Measurements from ENCODE around the gene DPH7.
"Not testable (repeated sequence)": the region's sequence is repeated elsewhere in the genome, so short reads cannot be mapped to it uniquely, and the experiment has no call there.

DPH7 gene

GRCh38 chr9:137520614-137521404, 57.9 kb downstream of the DPH7 start:
- no peak for DNase-seq (ENCODE audit: low spot score)
- no peak for FAIRE-seq

- DNase-seq (ENCODE audit: low spot score) (no peak), FAIRE-seq (no peak)
Observed at GRCh38 chr9:137519553-137519952, 59.2 kb downstream of the DPH7 start.

GRCh38 chr9:137518661-137519459, 59.9 kb downstream of the DPH7 start:
- peak; percentile 57 for DNase-seq (ENCODE audit: low spot score)
- FAIRE-seq = not testable (repeated sequence)

DNA sequence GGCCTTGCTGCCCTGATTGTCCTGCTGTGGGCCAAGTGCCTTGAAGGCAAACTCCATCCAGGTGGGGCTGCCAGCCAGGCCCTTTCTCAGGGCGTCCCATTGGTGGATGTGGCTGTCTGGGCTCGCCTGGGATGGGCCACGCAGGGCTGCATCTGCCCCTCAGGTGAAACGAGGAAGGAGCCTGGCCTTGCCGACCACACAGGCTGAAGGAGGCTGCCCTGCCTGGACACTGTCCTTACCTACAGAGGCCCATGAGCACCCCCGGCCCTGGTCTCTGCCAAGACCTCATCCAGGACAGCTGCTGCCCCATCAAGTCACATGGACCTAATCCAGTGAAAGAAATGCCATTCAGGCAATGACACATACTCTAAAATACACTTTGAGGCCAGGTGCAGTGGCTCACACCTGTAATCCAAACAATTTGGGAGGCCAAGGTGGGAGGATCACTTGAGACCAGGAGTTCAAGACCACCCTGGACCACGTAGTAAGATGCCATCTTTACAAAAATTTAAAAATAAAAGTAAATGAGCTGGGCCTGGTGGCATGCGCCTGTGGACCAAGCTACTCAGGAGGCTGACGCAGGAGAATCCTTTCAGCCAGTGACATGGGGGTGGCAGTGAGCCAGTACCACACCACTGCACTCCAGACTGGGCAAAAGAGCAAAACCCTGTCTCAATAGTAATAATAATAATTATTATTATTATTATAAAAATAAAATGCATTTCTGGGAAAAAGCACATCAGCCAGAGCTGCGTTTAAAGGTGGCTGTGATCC, 62.4 kb downstream of the DPH7 start:
- FAIRE-seq (no peak), DNase-seq (ENCODE audit: low spot score) (no peak)

GRCh38 chr9:137515338-137515724, 63.4 kb downstream of the DPH7 start:
- DNase-seq (ENCODE audit: low spot score) (no peak), FAIRE-seq (no peak)

DNA sequence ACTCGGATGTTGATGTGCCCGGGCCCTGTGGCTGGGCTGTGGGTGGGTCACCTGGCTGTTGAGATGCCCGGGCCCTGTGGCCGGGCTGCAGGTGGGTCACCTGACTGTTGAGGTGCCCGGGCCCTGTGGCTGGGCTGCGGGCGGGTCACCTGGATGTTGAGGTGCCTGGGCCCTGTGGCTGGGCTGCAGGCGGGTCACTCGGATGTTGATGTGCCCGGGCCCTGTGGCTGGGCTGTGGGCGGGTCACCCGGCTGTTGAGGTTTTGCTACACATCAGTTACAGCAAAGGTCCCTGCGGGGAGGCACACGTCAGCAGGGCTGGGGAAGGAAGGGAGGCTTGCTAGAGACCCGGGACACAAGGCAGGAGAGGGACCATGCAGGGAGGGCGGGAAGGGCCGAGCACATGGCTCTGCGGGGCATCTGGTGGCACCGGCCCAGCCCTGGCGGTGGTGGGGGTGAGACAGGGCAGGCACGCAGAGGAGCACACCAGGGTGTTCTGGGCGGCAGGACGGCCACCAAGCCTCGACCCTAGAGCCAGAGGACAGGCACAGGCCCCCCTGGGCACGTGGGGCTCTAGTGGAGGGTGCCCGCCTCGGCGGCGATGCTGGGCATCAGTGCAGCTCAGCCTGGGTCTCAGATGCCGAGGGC, 63.9 kb downstream of the DPH7 start:
- DNase-seq (ENCODE audit: low spot score) (no peak), FAIRE-seq (no peak)

- FAIRE-seq; DNase-seq (ENCODE audit: low spot score): not testable (repeated sequence)
Observed at GRCh38 chr9:137513801-137514570, 64.7 kb downstream of the DPH7 start.

DNA sequence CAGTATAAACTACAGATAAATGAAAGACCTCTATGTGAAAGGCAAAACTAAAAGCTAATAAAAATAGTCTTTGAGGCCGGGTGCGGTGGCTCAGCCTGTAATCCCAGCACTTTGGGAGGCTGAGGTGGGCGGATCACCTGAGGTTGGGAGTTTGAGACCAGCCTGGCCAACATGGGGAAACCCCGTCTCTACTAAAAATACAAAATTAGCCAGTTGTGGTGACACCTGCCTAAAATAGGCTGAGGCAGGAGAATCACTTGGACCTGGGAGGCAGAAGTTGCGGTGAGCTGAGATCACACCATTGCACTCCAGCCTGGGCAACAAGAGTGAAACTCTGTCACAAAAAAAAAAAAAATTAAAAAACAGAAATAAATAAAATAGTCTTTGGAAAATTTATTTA, 65.6 kb downstream of the DPH7 start:
- not testable (repeated sequence) for DNase-seq (ENCODE audit: low spot score); FAIRE-seq

GRCh38 chr9:137511758-137512463, 66.8 kb downstream of the DPH7 start:
- FAIRE-seq (no peak), DNase-seq (ENCODE audit: low spot score) (no peak)

DNA sequence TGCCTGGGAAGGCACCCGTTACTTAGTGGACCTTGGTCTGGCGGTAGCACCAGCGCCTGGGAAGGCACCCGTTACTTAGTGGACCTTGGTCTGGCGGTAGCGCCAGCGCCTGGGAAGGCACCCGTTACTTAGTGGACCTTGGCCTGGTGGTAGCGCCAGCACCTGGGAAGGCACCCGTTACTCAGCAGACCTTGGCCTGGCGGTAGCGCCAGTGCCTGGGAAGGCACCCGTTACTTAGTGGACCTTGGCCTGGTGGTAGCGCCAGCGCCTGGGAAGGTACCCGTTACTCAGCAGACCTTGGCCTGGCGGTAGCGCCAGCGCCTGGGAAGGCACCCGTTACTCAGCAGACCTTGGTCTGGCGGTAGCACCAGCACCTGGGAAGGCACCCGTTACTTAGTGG, 67.6 kb downstream of the DPH7 start:
- not testable (repeated sequence) for FAIRE-seq; DNase-seq (ENCODE audit: low spot score)

- no peak for DNase-seq (ENCODE audit: low spot score)
- peak; percentile 86 for FAIRE-seq
Observed at GRCh38 chr9:137509198-137509597, 69.5 kb downstream of the DPH7 start.

- DNase-seq (ENCODE audit: low spot score) = peak; percentile 75
- FAIRE-seq = no peak
Observed at GRCh38 chr9:137506702-137507171, 72.0 kb downstream of the DPH7 start.

DNA sequence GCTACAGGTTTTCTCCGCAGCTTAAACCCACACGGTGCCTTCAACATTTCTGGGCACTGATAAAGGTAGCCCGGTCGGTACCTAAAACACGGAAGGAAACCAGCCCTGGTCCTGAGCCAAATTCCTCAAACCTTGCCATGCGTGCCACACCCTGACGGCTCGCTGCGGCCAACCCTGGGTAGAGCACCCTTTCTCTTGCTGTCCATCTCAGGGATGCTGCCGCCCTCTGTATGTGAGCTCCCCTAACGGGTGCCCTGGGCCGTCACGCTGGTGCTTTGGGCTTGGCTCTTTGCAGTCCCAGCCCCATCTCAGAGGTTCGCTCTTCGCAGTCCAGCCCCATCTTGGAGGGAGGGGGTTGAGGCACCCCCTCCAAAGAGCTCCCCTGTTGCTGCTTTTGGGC, 72.5 kb downstream of the DPH7 start:
- FAIRE-seq (no peak), DNase-seq (ENCODE audit: low spot score) (peak; percentile 47)

DNA sequence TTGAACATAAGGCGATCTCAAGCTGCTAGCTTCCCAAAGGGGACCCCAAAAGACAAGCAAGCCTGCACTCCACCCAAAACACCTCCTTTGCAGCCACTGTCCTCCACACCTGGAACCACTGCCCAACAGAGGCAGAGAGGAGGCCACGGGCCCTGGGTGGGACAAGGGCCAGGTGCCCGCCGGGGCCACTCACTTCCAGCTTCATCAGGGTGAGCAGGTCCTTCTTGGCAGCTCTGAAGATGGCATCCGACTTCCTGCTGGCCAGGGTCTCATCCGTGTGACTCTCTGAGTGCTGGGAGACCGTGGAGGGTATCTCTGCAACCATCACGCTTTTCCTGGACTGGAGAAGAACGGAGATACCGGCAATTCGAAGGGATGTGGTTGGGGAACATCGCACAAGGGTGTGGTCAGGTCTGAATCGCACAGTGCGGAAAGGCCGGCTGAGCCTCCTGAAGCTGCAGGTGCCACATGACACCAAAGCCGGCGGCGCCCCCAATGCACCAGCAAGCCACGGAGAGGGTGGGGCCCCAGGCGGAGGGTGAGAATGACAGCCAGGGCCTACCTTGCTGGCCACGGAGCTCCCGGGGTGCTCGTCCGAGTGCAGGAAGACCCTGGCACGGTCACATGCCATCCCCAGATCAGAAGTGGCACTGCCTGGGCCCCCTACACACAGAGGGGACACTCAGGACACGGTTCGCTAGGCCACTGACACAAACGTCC, 73.1 kb downstream of the DPH7 start:
- FAIRE-seq = no peak

More for the DNA sequence above, 73.1 kb downstream of the DPH7 start:
- DNase-seq (ENCODE audit: low spot score) = no peak
